Transverse colon (tissue), 4 donors: ENCODE results near the gene SCN5A.

ENCODE experiments used
- CTCF ChIP-seq, 5 experiments: fragments of 200-600 bp in 3 of 5; fragments of 450-650 bp in 2 of 5; sonication (generic) in 3 of 5; IDR thresholded peaks; 1 replicate in 2 of 5; 2 replicates in 3 of 5; pipeline ENCODE4 v1.5.1; 2016 to 2017; ENCODE audit warnings: antibody characterized with exemption in 5 of 5, inconsistent platforms in 3 of 5, mild to moderate bottlenecking in 2 of 5, moderate library complexity in 1 of 5
- EP300 ChIP-seq: sonication (generic); formaldehyde crosslinking; IDR thresholded peaks from one replicate; pipeline ENCODE4 v1.6.1; 2017; ENCODE audit warnings: antibody characterized with exemption, low read depth
- POLR2A ChIP-seq: fragments of 450-650 bp; IDR thresholded peaks from one replicate; pipeline ENCODE4 v1.6.1; 2016; ENCODE audit warnings: antibody characterized with exemption, mild to moderate bottlenecking, moderate library complexity
- POLR2AphosphoS5 ChIP-seq, 3 donors: sonication (generic); formaldehyde crosslinking; IDR thresholded peaks; one replicate each; pipeline ENCODE4 v1.6.1; 2016; ENCODE audit warnings: antibody characterized with exemption in 3 of 3

- TF ChIP-seq CTCF (IDR thresholded peaks at IDR 0.05) (no peak), POLR2A (no peak), EP300 (no peak), POLR2AphosphoS5 (IDR thresholded peaks at IDR 0.05) (no peak)
These were observed 100.0 kb downstream of the SCN5A start for GRCh38 chr3:38549486-38549885.
